Chondrocyte (in vitro differentiated cells): ENCODE data around the gene PSD4. TPM values are rescaled to one million over a fixed set of nuclear protein-coding genes. Genes with fewer than 3 reads are reported as not detected.

Experiments
- DNase-seq: peaks from one replicate; pipeline ENCODE4 v3.0.0; 2021; ENCODE audit warnings: mixed read lengths, low spot score
- H3K27ac Mint-ChIP-seq: one replicate; pipeline ENCODE4 v1.8.0; 2021; ENCODE audit warnings: mild to moderate bottlenecking, moderate library complexity, mixed read lengths; ENCODE audit not compliant: unreplicated experiment
- H3K27me3 Mint-ChIP-seq: 2 replicates; pipeline ENCODE4 v1.8.0; 2021; ENCODE audit warnings: low read depth, mixed read lengths
- H3K36me3 Mint-ChIP-seq: 2 replicates; pipeline ENCODE4 v1.8.0; 2021; ENCODE audit warnings: low read depth, mixed read lengths
- H3K4me1 Mint-ChIP-seq: 2 replicates; pipeline ENCODE4 v1.8.0; 2021; ENCODE audit warnings: low read depth, mild to moderate bottlenecking, mixed read lengths
- H3K4me3 Mint-ChIP-seq: one replicate; pipeline ENCODE4 v1.8.0; 2021; ENCODE audit warnings: mild to moderate bottlenecking, moderate library complexity, mixed read lengths; ENCODE audit not compliant: unreplicated experiment
- H3K9me3 Mint-ChIP-seq: 2 replicates; pipeline ENCODE4 v1.8.0; 2021; ENCODE audit warnings: low read depth, mixed read lengths
- CTCF ChIP-seq: fragments of 200-600 bp; sonication (generic); IDR thresholded peaks from 2 replicates; pipeline ENCODE4 v1.5.0; 2021; ENCODE audit warnings: antibody characterized with exemption, mild to moderate bottlenecking, moderate library complexity
- total RNA-seq: library from RNA; stranded (reverse); gene quantifications from 3 replicates; pipeline ENCODE4 v1.2.1, GENCODE V29; 2021

PSD4 gene
- total RNA-seq, 1 donor from 2014 or later = 5.5 TPM

GRCh38 chr2:113257516-113258264 lies 83.9 kb downstream of the PSD4 start:
- H3K36me3 Mint-ChIP-seq = no peaks in the 10 kb centered on the region
- H3K4me1 Mint-ChIP-seq = peaks cover 33% of the 10 kb centered on the region
- DNase-seq = no peak
- TF ChIP-seq CTCF = no peak
- no peak overlapping the region for H3K4me3 Mint-ChIP-seq
- no peak overlapping the region for H3K27ac Mint-ChIP-seq
- peaks cover 7% of the 10 kb centered on the region for H3K27me3 Mint-ChIP-seq
- no peaks in the 10 kb centered on the region for H3K9me3 Mint-ChIP-seq

GRCh38 chr2:113258471-113259147 lies 84.8 kb downstream of the PSD4 start:
- TF ChIP-seq CTCF = no peak
- Mint-ChIP-seq H3K4me1 (peaks cover 33% of the 10 kb centered on the region), H3K27me3 (peaks cover 15% of the 10 kb centered on the region), H3K4me3 (no peak overlapping the region), H3K9me3 (no peaks in the 10 kb centered on the region), H3K27ac (no peak overlapping the region), H3K36me3 (no peaks in the 10 kb centered on the region)
- no peak for DNase-seq

Other genes with a start within 250 kb of the PSD4 start
- not detected in 3 replicates for gene IL36G, start 196.0 kb upstream of the PSD4 start, total RNA-seq
- gene IL36A, start 168.5 kb upstream of the PSD4 start, total RNA-seq = not detected in 3 replicates
- not detected in 3 replicates for gene IL36B, start 121.1 kb upstream of the PSD4 start, total RNA-seq
- gene IL36RN, start 114.8 kb upstream of the PSD4 start, total RNA-seq = not detected in 3 replicates
- gene IL1F10, start 106.0 kb upstream of the PSD4 start, total RNA-seq = not detected in 3 replicates
- not detected in 3 replicates for gene IL1RN, start 46.4 kb upstream of the PSD4 start, total RNA-seq
- gene PAX8, start 105.0 kb downstream of the PSD4 start, total RNA-seq = 0.29 TPM in 1 of 3 replicates, not detected in the others